ENCODE data around the gene CRY2. TPM values are rescaled to one million over a fixed set of nuclear protein-coding genes. Genes with fewer than 3 reads are reported as not detected.

CRY2 gene
- total RNA-seq, 1 donor from 2014 or later = 62.3 TPM

DNA sequence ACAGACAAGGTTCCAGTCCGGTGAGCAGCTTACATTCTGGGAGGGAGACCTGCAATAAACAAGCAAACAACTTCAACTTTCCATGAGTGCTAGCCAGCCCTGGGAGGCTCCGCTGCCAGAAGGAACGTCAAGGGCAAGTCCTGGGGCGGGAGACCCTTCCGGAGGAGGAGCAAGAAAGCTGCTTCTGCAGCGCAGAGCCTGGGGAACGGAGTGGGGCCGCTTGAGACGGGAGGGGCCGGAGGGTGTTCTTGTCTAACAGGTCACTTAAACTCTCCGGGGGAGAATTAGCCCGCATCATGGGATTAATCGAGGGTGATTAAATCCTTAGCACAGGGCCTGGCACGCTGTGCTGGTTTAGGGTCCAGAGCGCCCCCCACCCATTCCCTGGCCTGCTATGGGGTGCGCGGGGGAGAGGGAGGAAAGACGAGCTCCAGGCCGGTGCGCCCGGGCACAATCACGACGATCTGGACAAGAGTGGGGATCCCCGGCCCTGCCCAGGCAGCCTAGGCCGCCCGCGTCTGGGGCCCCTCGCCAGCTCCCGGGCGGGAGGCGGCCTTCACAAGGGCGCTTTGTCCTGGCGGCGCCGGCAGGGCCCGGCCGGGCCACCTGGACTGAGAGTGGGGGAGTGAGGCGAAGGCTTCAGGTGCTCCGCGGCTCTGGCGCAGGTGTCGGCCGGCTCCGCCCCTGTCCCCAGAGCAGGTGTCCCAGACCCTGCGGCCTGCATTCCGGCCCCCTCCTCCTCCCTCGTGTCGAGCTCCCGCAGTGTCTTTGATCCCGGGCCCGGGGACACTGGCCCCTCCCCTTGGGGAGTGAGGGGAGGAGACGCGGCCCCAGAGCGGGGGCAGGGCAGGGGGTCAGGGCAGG, 74.5 kb downstream of the CRY2 start:
- TF ChIP-seq CTCF (IDR thresholded peaks at IDR 0.05) = no peak
- peaks cover 42% of the 10 kb centered on the region for H3K4me1 ChIP-seq
- DNase-seq = peak; percentile 87
- peak; percentile 64 to 73 for ATAC-seq
- intact Hi-C loops (cut with DNase I) = no loop called here
- H3K36me3 ChIP-seq = no peaks in the 10 kb centered on the region
- peaks cover 26% of the 10 kb centered on the region for H3K27me3 ChIP-seq (ENCODE audit: low read depth)
- no peaks in the 10 kb centered on the region for H3K9me3 ChIP-seq
- H3K4me3 ChIP-seq = peak overlapping the region; percentile 52
- H3K27ac ChIP-seq = peak overlapping the region; percentile 77

DNA sequence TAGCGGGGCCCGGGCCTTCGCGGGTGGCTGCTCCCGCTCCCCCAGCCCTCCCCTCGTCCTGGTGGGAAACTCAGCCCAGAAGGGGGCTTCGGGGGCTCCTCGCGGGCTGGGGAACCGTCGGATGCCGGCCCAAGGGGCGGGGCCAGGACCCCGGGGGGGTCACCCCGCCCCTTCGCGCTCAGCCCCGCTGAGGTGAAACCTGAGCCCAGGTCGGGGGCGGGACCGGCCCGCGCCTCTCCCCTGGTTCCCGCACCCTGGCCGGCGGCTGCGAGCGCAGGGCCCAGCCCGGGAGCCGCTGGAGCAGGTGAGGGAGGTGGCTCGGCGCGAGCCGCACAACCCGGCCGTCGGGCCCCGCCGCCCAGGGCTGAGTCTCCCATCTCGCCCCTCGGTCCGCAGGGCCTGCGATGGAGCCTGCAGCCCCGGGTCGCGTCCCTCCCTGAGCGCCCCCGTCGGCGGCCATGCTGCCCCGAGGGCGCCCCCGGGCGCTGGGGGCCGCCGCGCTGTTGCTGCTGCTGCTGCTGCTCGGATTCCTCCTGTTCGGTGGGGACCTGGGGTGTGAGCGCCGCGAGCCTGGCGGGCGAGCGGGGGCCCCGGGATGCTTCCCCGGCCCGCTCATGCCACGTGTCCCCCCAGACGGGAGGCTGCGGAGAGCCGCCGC, 75.3 kb downstream of the CRY2 start, which contains the start of gene LARGE2:
Gene LARGE2 (plus strand): TSS at position 232 of the 658 bp plus-strand sequence. CDS start 227 bp downstream, at position 459.
- Histone ChIP-seq H3K36me3 (no peaks in the 10 kb centered on the region), H3K4me3 (peak within 1 kb of the TSS; percentile 52), H3K9me3 (no peaks in the 10 kb centered on the region), H3K27ac (peak within 1 kb of the TSS; percentile 77), H3K4me1 (peaks cover 36% of the 10 kb centered on the region), H3K27me3 (ENCODE audit: low read depth) (peaks cover 26% of the 10 kb centered on the region)
- TF ChIP-seq CTCF (IDR thresholded peaks at IDR 0.05) = no peak
- DNase-seq (peak; percentile 85), ATAC-seq (peak; percentile 71 to 73)
- intact Hi-C loops (cut with DNase I) = no loop called here

GRCh38 chr11:45924036-45924915, 77.0 kb downstream of the CRY2 start:
- H3K4me1 ChIP-seq = peaks cover 29% of the 10 kb centered on the region
- no peaks in the 10 kb centered on the region for H3K36me3 ChIP-seq
- intact Hi-C loops (cut with DNase I) = no loop called here
- no peak for DNase-seq
- ATAC-seq = no peak
- no peak overlapping the region for H3K27ac ChIP-seq
- peaks cover 26% of the 10 kb centered on the region for H3K27me3 ChIP-seq (ENCODE audit: low read depth)
- H3K4me3 ChIP-seq = no peak overlapping the region
- no peaks in the 10 kb centered on the region for H3K9me3 ChIP-seq
- TF ChIP-seq CTCF (IDR thresholded peaks at IDR 0.05) = no peak

DNA sequence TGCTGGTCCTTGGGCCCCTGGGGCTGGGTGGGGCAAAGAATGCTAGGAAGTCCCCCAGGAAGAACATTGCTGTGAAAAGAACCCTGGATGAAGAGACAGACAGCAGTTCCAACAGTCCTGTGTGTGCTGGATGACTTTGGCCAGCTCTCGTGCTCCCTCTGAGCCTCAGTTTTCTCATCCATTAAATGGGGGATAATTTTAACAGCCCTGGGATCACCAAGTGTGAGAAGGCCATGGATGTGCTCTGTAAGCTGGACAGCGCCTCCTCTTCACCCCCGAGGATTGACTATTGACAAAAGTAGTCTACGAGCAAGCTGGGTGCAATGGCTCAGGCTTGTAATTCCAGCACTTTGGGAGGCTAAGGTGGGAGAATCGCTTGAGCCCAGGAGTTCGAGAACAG, 77.7 kb downstream of the CRY2 start:
- no peak for TF ChIP-seq CTCF (IDR thresholded peaks at IDR 0.05)
- DNase-seq = no peak

DNA sequence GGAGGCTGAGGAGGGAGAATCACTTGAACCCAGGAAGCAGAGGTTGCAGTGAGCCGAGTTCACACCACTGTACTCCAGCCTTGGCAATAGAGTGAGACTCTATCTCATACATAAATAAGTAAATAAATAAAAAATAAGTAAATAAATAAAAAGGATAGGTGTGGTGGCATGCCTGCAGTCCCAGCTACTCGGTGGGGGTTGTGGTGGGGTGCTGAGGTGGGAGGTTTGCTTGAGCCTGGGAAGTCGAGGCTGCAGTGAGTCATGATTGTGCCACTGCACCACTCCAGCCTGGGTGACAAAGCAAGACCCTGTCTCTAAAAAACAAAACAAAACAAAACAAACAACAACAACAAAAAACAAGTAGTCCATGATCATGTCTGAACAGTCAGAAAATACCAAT, 78.3 kb downstream of the CRY2 start:
- no peak for ATAC-seq
- H3K36me3 ChIP-seq = no peaks in the 10 kb centered on the region
- peaks cover 26% of the 10 kb centered on the region for H3K27me3 ChIP-seq (ENCODE audit: low read depth)
- no peak for DNase-seq
- peaks cover 32% of the 10 kb centered on the region for H3K4me1 ChIP-seq
- intact Hi-C loops (cut with DNase I) = no loop called here
- no peak for TF ChIP-seq CTCF (IDR thresholded peaks at IDR 0.05)
- no peak overlapping the region for H3K4me3 ChIP-seq
- H3K9me3 ChIP-seq = no peaks in the 10 kb centered on the region
- no peak overlapping the region for H3K27ac ChIP-seq

More for the DNA sequence above, 77.7 kb downstream of the CRY2 start:
- Histone ChIP-seq H3K27ac (no peak overlapping the region), H3K9me3 (no peaks in the 10 kb centered on the region), H3K4me1 (peaks cover 27% of the 10 kb centered on the region), H3K36me3 (no peaks in the 10 kb centered on the region), H3K4me3 (no peak overlapping the region), H3K27me3 (ENCODE audit: low read depth) (peaks cover 26% of the 10 kb centered on the region)
- no peak for ATAC-seq
- intact Hi-C loops (cut with DNase I) = no loop called here
